EL (cell line): ENCODE results near the gene GAGE10.
"Not testable (repeated sequence)": the region's sequence is repeated elsewhere in the genome, so short reads cannot be mapped to it uniquely, and the experiment has no call there.

Source experiments
- DNase-seq: peaks from one replicate; pipeline ENCODE4 v3.0.0-alpha.2; 2016

Gene GAGE10

GRCh38 chrX:49276671-49277534 lies 26.5 kb upstream of the GAGE10 start:
- DNase-seq, result no peak

GRCh38 chrX:49277535-49277830 lies 26.0 kb upstream of the GAGE10 start:
- DNase-seq, result no peak

- no peak for DNase-seq
These were observed 25.4 kb upstream of the GAGE10 start for GRCh38 chrX:49278081-49278480.

- no peak for DNase-seq
These were observed 20.8 kb upstream of the GAGE10 start for GRCh38 chrX:49282647-49283011.

- no peak for DNase-seq
These were observed 19.2 kb upstream of the GAGE10 start for GRCh38 chrX:49284212-49284611.

- no peak for DNase-seq
These were observed 17.3 kb upstream of the GAGE10 start for GRCh38 chrX:49286136-49286535.

- no peak for DNase-seq
These were observed 16.9 kb upstream of the GAGE10 start for GRCh38 chrX:49286581-49286980.

- no peak for DNase-seq
These were observed 15.8 kb upstream of the GAGE10 start for GRCh38 chrX:49287665-49288064.

- DNase-seq, result no peak
These were observed 13.2 kb upstream of the GAGE10 start for GRCh38 chrX:49290215-49290614.

- peak; percentile 55 for DNase-seq
These were observed 11.7 kb upstream of the GAGE10 start for GRCh38 chrX:49291615-49292337.

GRCh38 chrX:49292400-49293362 lies 10.8 kb upstream of the GAGE10 start:
- no peak for DNase-seq

- not testable (repeated sequence) for DNase-seq
These were observed 4.2 kb upstream of the GAGE10 start for GRCh38 chrX:49299293-49299692.

- no peak for DNase-seq
These were observed 2.7 kb upstream of the GAGE10 start for GRCh38 chrX:49300703-49301102.

- DNase-seq, result not testable (repeated sequence)
These were observed 4.3 kb downstream of the GAGE10 start for GRCh38 chrX:49307775-49308174.

GRCh38 chrX:49308604-49309269 lies 5.3 kb downstream of the GAGE10 start:
- peak; percentile 29 for DNase-seq

- DNase-seq, result peak; percentile 10
These were observed 6.0 kb downstream of the GAGE10 start for GRCh38 chrX:49309401-49309981.

- DNase-seq, result no peak
These were observed 6.9 kb downstream of the GAGE10 start for GRCh38 chrX:49310371-49310770.

GRCh38 chrX:49312176-49312575 lies 8.7 kb downstream of the GAGE10 start:
- DNase-seq, result no peak

GRCh38 chrX:49316085-49316484 lies 12.6 kb downstream of the GAGE10 start:
- DNase-seq, result no peak

- not testable (repeated sequence) for DNase-seq
These were observed 18.3 kb downstream of the GAGE10 start, which contains the start of gene GAGE12J for GRCh38 chrX:49321737-49322136. Gene GAGE12J, plus strand, starts transcription at chrX:49322037. Its CDS starts 1,157 bp downstream, at chrX:49323194.

GRCh38 chrX:49322266-49322665 lies 18.8 kb downstream of the GAGE10 start:
- DNase-seq, result not testable (repeated sequence)

GRCh38 chrX:49323735-49324134 lies 20.3 kb downstream of the GAGE10 start:
- DNase-seq, result not testable (repeated sequence)
